ENCODE measurements around the gene GAREM2.

GRCh38 chr2:26216587-26216986, 43.7 kb downstream of the GAREM2 start:
- TF ChIP-seq, protein P1, sequence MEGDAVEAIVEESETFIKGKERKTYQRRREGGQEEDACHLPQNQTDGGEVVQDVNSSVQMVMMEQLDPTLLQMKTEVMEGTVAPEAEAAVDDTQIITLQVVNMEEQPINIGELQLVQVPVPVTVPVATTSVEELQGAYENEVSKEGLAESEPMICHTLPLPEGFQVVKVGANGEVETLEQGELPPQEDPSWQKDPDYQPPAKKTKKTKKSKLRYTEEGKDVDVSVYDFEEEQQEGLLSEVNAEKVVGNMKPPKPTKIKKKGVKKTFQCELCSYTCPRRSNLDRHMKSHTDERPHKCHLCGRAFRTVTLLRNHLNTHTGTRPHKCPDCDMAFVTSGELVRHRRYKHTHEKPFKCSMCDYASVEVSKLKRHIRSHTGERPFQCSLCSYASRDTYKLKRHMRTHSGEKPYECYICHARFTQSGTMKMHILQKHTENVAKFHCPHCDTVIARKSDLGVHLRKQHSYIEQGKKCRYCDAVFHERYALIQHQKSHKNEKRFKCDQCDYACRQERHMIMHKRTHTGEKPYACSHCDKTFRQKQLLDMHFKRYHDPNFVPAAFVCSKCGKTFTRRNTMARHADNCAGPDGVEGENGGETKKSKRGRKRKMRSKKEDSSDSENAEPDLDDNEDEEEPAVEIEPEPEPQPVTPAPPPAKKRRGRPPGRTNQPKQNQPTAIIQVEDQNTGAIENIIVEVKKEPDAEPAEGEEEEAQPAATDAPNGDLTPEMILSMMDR (IDR thresholded peaks at IDR 0.05), result no peak
- TF ChIP-seq POLR2A (IDR thresholded peaks at IDR 0.05), result no peak

All from heart left ventricle (tissue), 13 donors.